Jurkat, Clone E6-1 (cell line): ENCODE measurements around the gene JHY.

Experiments used
- DNase-seq: peaks from one replicate; pipeline ENCODE4 v3.0.0-alpha.2; 2011; ENCODE audit warnings: low read depth, low spot score
- H3K4me3 ChIP-seq: 2 replicates; pipeline ENCODE4 v1.5.1; 2011; ENCODE audit warnings: mild to moderate bottlenecking, low read length, control low read depth, moderate library complexity

Gene JHY

GRCh38 chr11:122922893-122923292, 40.3 kb downstream of the JHY start:
- DNase-seq = no peak

GRCh38 chr11:122923302-122923701, 40.7 kb downstream of the JHY start:
- H3K4me3 ChIP-seq = no peak overlapping the region
- no peak for DNase-seq

More at GRCh38 chr11:122922893-122923292, 40.3 kb downstream of the JHY start:
- H3K4me3 ChIP-seq = no peak overlapping the region

- H3K4me3 ChIP-seq = no peak overlapping the region
- DNase-seq = no peak
These were observed 49.0 kb downstream of the JHY start for GRCh38 chr11:122931510-122931909.

GRCh38 chr11:122933416-122933815, 50.9 kb downstream of the JHY start:
- DNase-seq = no peak
- no peak overlapping the region for H3K4me3 ChIP-seq

- DNase-seq = no peak
- no peak overlapping the region for H3K4me3 ChIP-seq
These were observed 55.4 kb downstream of the JHY start for GRCh38 chr11:122937983-122938382.

GRCh38 chr11:122938557-122938956, 56.0 kb downstream of the JHY start:
- DNase-seq = no peak
- H3K4me3 ChIP-seq = no peak overlapping the region

GRCh38 chr11:122951211-122951610, 68.7 kb downstream of the JHY start:
- no peak for DNase-seq
- no peak overlapping the region for H3K4me3 ChIP-seq

GRCh38 chr11:122954455-122954854, 71.9 kb downstream of the JHY start:
- no peak for DNase-seq
- H3K4me3 ChIP-seq = no peak overlapping the region

- no peak for DNase-seq
- no peak overlapping the region for H3K4me3 ChIP-seq
These were observed 81.4 kb downstream of the JHY start for GRCh38 chr11:122963961-122964360.

- no peak overlapping the region for H3K4me3 ChIP-seq
- DNase-seq = no peak
These were observed 93.6 kb downstream of the JHY start for GRCh38 chr11:122976061-122976733.

- DNase-seq = no peak
- H3K4me3 ChIP-seq = no peak overlapping the region
These were observed 94.3 kb downstream of the JHY start for GRCh38 chr11:122976734-122977469.

- no peak for DNase-seq
- H3K4me3 ChIP-seq = no peak overlapping the region
These were observed 95.1 kb downstream of the JHY start for GRCh38 chr11:122977470-122978298.

GRCh38 chr11:122978299-122978620, 95.7 kb downstream of the JHY start:
- H3K4me3 ChIP-seq = no peak overlapping the region
- no peak for DNase-seq

- DNase-seq = no peak
- no peak overlapping the region for H3K4me3 ChIP-seq
These were observed 96.7 kb downstream of the JHY start for GRCh38 chr11:122979103-122979814.

GRCh38 chr11:122979815-122980595, 97.4 kb downstream of the JHY start:
- no peak for DNase-seq
- no peak overlapping the region for H3K4me3 ChIP-seq

- peak; percentile 52 for DNase-seq
These were observed 99.1 kb downstream of the JHY start, which contains the start of gene BSX for GRCh38 chr11:122981388-122982264. BSX (minus strand) TSS chr11:122981834; CDS start chr11:122981671, 163 bp downstream.

GRCh38 chr11:122983438-122984185, 101.1 kb downstream of the JHY start:
- H3K4me3 ChIP-seq = no peak overlapping the region
- no peak for DNase-seq

More at GRCh38 chr11:122981388-122982264, 99.1 kb downstream of the JHY start, which contains the start of gene BSX:
- H3K4me3 ChIP-seq = no peak within 1 kb of the TSS
